ENCODE measurements around the gene GAS7. TPM values are rescaled to one million over a fixed set of nuclear protein-coding genes. Genes with fewer than 3 reads are reported as not detected.

GAS7 gene
- total RNA-seq, 4 donors from 2014 or later = 242 to 309 (median 264) TPM

- Histone ChIP-seq H3K36me3 (no peaks in the 10 kb centered on the region), H3K27me3 (no peaks in the 10 kb centered on the region), H3K4me1 (peaks cover 0 to 42% (median 13%) of the 10 kb centered on the region in 4 donors), H3K4me3 (no peak overlapping the region), H3K27ac (no peak overlapping the region), H3K9me3 (no peaks in the 10 kb centered on the region)
- 79 to 85% methylated on average over 3 of the region's 3 CpGs for WGBS, 2 donors
- TF ChIP-seq EP300 (IDR thresholded peaks at IDR 0.05) (no peak), CTCF (IDR thresholded peaks at IDR 0.05) (no peak), POLR2A (IDR thresholded peaks at IDR 0.05) (no peak)
- no peak for DNase-seq (ENCODE audit: low spot score in 2 of 2)
Observed at GRCh38 chr17:9998060-9998459, 200.3 kb downstream of the GAS7 start.

- TF ChIP-seq EP300 (IDR thresholded peaks at IDR 0.05) = no peak
- H3K27ac ChIP-seq = no peak overlapping the region
- WGBS, 2 donors = 76 to 83% methylated on average over 4 of the region's 4 CpGs
- H3K4me1 ChIP-seq = peaks cover 0 to 26% (median 2%) of the 10 kb centered on the region in 4 donors
- DNase-seq (ENCODE audit: low spot score in 2 of 2) = no peak
- no peaks in the 10 kb centered on the region for H3K9me3 ChIP-seq
- no peak overlapping the region for H3K4me3 ChIP-seq
- no peaks in the 10 kb centered on the region for H3K27me3 ChIP-seq
- peaks cover 0 to 6% (median 0%) of the 10 kb centered on the region in 3 donors for H3K36me3 ChIP-seq
Observed at GRCh38 chr17:9994761-9995160, 203.6 kb downstream of the GAS7 start.

GRCh38 chr17:9991796-9992195 lies 206.6 kb downstream of the GAS7 start:
- Histone ChIP-seq H3K27ac (no peak overlapping the region), H3K9me3 (no peaks in the 10 kb centered on the region), H3K36me3 (peaks cover 0 to 6% (median 0%) of the 10 kb centered on the region in 3 donors), H3K4me1 (peaks cover 0 to 23% (median 10%) of the 10 kb centered on the region in 4 donors), H3K27me3 (no peaks in the 10 kb centered on the region), H3K4me3 (no peak overlapping the region)
- no peak for DNase-seq (ENCODE audit: low spot score in 2 of 2)
- TF ChIP-seq POLR2A (IDR thresholded peaks at IDR 0.05) (no peak), CTCF (IDR thresholded peaks at IDR 0.05) (no peak), EP300 (IDR thresholded peaks at IDR 0.05) (no peak)
- 92 to 95% methylated on average over 7 of the region's 7 CpGs for WGBS, 2 donors

GRCh38 chr17:9991351-9991750 lies 207.1 kb downstream of the GAS7 start:
- peaks cover 0 to 27% (median 12%) of the 10 kb centered on the region in 4 donors for H3K4me1 ChIP-seq
- no peak overlapping the region for H3K4me3 ChIP-seq
- TF ChIP-seq POLR2A (IDR thresholded peaks at IDR 0.05) (no peak), CTCF (IDR thresholded peaks at IDR 0.05) (no peak), EP300 (IDR thresholded peaks at IDR 0.05) (no peak)
- DNase-seq (ENCODE audit: low spot score in 2 of 2) = no peak
- no peaks in the 10 kb centered on the region for H3K27me3 ChIP-seq
- H3K9me3 ChIP-seq = no peaks in the 10 kb centered on the region
- WGBS, 2 donors = 79 to 82% methylated on average over 7 of the region's 7 CpGs
- peak overlapping the region in 1 of 4 donors; percentile 3 for H3K27ac ChIP-seq
- peaks cover 0 to 6% (median 0%) of the 10 kb centered on the region in 3 donors for H3K36me3 ChIP-seq

- Histone ChIP-seq H3K27me3 (no peaks in the 10 kb centered on the region), H3K9me3 (no peaks in the 10 kb centered on the region), H3K27ac (peak overlapping the region in 2 of 4 donors; percentile 29 to 56), H3K36me3 (peaks cover 0 to 6% (median 0%) of the 10 kb centered on the region in 3 donors), H3K4me3 (no peak overlapping the region), H3K4me1 (peaks cover 0 to 51% (median 16%) of the 10 kb centered on the region in 4 donors)
- WGBS, 2 donors = 62 to 63% methylated on average over 7 of the region's 7 CpGs
- no peak for DNase-seq (ENCODE audit: low spot score in 2 of 2)
- TF ChIP-seq POLR2A (IDR thresholded peaks at IDR 0.05) = no peak
- TF ChIP-seq EP300 (IDR thresholded peaks at IDR 0.05) = no peak
- peak; percentile 61 to 76 (median 72) for TF ChIP-seq CTCF (IDR thresholded peaks at IDR 0.05)
Observed at GRCh38 chr17:9987779-9988585, 210.4 kb downstream of the GAS7 start.

Measured in tibial nerve (tissue), 4 donors.